ENCODE measurements around the gene ZDHHC19.
"Not testable (repeated sequence)": the region's sequence is repeated elsewhere in the genome, so short reads cannot be mapped to it uniquely, and the experiment has no call there.

ZDHHC19 gene, protein sequence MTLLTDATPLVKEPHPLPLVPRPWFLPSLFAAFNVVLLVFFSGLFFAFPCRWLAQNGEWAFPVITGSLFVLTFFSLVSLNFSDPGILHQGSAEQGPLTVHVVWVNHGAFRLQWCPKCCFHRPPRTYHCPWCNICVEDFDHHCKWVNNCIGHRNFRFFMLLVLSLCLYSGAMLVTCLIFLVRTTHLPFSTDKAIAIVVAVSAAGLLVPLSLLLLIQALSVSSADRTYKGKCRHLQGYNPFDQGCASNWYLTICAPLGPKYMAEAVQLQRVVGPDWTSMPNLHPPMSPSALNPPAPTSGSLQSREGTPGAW

DNA sequence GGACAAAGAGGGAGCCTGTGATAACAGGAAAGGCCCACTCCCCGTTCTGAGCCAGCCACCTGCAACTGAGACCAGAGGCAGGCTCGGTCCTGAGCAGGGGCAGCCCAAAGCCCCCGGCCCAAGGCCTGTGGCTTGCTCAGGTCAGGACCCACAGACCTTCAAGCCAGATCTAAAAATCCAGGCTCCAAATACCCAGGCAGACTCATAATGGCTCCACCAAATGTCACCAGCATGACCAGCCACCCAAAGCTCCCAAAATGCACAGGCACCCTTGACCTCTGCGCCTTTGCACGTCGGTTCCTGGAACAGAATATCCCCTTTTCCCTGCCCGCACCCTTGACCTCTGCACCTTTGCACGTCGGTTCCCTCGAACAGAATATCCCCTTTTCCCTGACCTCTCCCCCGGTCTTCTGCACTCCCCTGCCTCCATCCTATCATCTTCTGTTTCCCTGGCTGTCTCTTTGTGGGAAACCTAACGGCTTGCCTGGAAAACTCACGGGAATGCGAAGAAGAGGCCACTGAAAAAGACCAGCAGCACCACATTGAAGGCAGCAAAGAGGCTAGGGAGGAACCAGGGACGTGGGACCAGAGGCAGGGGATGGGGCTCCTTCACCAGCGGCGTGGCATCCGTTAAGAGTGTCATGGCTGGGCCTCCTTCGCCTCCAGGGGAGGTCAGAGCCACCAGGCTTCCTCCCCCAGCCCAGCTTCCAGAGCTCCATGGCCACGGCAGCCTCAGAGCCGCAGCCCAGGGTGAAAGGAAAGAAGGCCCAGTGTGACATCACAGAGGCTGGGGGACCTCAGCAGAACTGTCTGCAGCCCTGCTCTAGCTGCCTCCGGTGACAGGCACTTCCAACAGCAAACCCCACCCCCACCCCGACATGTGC, at the start of gene ZDHHC19:
TSS of gene ZDHHC19 (minus strand) at position 728 of the 884 bp plus-strand sequence. CDS start at position 643, 85 bp downstream.
- DNase-seq = no peak

- no peak for DNase-seq
Measured at GRCh38 chr3:196260784-196261183, 49.6 kb upstream of the ZDHHC19 start.

DNA sequence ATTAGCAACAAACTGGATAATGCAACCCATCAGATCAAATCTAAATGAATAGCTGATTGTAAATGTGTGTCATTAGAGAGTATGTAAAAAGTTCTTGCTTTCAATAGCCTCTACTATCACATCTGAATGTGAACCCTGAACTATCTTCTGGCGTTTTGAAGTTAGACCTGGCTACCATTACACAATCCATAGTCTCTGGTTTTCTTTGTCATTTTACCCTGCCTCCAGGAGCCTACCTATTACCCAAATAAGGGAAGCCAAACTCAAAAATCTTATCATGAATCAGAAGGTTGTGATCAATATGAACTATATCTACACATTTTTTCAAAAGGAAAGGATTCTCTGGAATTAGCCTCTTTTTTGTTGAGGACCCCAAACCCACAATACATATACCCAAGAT, 44.6 kb upstream of the ZDHHC19 start:
- no peak for DNase-seq

GRCh38 chr3:196254376-196255283, 43.4 kb upstream of the ZDHHC19 start:
- DNase-seq = no peak

DNA sequence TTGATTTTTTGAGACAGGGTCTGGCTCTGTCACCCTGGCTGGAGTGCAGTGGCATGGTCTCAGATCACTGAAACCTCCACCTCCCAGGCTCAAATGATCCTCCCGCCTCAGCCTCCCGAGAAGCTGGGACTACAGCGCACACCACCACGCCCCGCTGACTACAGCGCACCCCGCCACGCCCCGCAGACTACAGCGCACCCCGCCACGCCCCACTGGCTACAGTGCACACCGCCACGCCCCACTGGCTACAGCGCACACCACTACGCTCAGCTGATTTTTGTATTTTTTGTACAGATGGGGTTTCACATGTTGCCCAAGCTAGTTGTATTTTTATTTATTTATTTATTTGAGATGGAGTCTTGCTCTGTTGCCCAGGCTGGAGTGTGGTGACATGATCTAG, 40.7 kb upstream of the ZDHHC19 start:
- DNase-seq = no peak

DNA sequence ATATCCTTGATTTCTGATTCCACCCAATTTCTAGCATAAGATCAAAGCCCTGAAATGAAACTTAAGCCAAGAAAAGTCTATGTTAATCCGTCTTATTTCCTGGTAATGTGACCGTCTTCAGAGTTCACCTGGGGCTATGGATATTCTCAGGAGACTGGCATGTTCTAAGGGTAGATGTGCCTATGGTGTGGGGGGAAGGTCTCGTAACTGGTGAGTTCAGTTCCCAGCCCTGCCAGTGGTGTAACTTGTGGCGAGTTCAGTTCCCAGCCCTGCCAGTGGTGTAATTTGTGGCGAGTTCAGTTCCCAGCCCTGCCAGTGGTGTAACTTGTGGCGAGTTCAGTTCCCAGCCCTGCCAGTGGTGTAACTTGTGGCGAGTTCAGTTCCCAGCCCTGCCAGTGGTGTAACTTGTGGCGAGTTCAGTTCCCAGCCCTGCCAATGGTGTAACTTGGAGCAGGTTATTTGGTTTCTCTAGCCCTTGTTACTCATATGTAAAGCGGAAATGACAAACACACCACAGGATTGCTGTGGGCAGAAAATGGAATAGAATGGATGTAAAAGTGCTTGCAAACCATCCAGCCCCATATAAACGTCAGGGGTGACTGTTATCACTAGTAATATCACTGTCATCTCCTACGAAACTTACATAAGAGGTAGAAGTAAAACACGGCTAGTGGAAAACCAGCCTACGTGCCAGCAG, 35.6 kb upstream of the ZDHHC19 start:
- DNase-seq = no peak

- DNase-seq = not testable (repeated sequence)
Measured at GRCh38 chr3:196244166-196244565, 33.0 kb upstream of the ZDHHC19 start.

DNA sequence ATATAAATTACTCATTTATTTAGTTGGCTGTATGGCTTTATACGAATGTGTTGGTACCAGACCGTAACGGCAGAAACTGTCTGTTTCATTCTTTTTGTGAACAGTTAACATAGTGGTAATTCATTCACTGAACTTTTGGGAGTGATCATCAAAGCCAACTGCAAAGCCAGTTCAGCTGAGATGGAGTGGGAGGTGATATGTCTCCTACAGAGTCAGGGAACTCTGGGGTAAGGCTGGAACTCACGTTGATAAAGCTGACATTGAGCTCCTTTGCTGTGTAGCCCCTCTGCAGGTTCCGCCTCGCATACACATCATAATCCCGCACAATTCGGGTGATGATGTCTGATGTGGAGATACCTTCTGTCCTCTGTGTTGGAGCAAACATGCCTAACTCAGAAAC, 30.5 kb upstream of the ZDHHC19 start:
- no peak for DNase-seq

- DNase-seq = no peak
Measured at GRCh38 chr3:196240424-196240823, 29.2 kb upstream of the ZDHHC19 start.

- no peak for DNase-seq
Measured at GRCh38 chr3:196238612-196239560, 27.7 kb upstream of the ZDHHC19 start.

DNA sequence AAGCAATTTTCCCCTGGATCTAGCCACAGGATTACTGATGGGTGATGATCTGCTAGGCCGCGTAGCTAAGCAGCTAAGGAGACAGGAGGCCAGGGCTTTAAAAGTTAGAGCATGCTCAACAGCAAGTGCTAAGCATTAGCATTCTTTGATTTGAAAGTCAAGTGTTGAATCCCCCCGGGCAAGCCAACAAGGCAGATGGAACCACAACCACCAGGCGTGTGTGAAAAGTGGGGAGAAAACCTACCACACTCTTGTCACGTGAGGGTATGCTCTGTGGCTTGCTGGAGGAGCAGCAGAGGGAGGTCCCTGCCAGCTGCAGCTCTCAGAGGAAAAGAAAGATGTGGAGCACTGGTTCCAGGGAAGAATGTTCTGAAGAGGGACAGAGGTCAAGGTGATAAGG, 26.0 kb upstream of the ZDHHC19 start:
- DNase-seq = no peak

DNA sequence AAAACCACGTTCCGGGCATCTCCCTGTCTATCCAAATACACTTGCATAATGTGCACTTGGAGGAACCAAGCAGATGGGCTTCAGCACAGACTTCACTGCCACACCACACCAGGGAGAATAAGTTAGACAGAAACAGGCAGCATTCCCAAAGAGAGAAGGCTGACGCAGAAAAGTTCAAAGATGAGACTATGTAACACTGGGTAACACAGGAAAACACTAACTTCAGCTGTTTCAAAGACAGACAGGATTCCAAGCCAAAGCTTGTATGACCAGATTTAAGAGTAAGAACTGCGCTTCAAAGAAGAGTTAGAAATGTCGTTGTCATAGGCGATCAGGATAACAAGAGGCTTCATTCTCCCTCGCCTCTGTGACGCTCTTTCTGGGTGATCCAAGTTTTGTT, 25.0 kb upstream of the ZDHHC19 start:
- DNase-seq = no peak

DNA sequence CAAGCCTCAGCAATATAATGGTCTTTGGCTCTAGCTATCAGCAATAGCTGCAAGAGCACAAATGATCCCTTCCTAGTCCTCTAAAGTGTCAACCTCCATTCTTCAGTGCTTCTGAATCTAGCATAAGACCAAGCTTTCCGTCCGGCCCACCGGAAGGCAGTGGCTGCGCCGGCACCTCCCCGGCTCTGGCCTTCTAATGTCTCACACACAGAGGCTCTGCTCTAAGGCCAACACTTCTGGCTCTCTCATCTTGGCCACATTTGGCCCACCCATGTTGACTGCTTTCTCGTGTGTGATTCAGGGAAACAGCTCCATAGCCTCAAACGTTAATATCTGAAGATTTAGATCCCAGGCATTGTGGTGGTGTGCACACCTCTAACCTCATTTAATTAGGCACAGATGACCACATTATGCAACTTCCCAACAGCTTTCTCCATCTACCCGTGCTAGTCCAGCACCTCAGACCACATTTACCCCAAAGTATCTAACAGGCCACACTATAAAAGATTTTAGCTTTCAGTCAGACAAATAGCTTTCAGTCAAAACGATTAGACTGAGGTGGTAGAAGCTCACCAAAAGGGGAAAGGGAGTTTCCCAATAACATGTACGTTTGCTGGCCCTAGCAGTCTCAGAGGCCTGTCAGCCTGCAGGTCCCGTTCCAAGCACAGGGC, 24.4 kb upstream of the ZDHHC19 start:
- DNase-seq = no peak

DNA sequence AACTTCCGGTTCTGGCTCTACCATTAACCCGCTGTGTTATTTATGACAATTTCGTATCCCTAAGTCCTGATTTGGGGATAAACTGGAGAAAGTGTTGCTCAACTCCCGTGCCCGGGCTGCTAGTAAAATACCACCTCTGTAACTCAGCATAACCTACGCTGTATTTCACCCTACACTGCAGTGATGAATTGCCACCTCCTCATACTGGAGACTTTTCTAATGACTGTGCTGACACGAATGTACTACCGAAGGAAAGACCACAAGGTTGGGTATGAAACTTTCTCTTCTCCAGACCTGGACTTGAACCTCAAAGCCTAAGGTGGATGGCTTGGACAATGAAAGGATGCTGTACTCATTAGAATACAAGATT, 21.7 kb upstream of the ZDHHC19 start:
- no peak for DNase-seq

DNA sequence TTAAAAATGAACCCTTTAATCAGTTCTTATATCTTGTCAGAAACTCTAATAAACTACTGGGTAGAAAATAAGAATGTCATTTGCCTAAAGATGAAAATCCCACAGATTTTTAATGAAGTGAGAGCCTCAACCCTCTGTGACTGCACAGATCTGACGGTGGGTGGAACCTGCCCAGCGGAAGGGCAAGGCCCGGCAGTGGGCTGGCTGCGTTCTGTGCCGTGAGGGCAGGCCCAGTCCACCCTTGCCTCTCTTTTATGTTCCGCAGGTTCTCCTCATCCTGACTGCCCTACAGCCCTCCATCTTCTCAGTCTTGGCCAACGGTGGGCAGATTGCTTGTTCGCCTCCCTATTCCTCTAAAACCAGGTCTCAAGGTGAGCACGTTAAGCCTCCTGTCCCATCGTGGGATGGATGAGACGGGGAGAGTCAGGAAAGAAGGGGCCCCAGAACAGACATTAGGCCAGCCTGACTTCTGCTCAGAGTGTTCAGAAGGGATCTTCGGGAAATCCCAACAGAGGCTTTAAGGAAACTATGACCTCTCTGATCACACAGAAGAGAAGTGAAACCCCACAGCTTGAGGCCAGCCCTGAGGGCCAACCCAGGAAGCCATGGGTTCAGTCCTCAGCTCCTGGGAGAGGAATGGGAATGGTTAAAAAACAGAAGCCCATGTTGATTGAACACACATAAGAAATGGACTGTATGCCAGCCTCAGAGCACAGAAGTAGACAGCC, 21.1 kb upstream of the ZDHHC19 start:
- no peak for DNase-seq

DNA sequence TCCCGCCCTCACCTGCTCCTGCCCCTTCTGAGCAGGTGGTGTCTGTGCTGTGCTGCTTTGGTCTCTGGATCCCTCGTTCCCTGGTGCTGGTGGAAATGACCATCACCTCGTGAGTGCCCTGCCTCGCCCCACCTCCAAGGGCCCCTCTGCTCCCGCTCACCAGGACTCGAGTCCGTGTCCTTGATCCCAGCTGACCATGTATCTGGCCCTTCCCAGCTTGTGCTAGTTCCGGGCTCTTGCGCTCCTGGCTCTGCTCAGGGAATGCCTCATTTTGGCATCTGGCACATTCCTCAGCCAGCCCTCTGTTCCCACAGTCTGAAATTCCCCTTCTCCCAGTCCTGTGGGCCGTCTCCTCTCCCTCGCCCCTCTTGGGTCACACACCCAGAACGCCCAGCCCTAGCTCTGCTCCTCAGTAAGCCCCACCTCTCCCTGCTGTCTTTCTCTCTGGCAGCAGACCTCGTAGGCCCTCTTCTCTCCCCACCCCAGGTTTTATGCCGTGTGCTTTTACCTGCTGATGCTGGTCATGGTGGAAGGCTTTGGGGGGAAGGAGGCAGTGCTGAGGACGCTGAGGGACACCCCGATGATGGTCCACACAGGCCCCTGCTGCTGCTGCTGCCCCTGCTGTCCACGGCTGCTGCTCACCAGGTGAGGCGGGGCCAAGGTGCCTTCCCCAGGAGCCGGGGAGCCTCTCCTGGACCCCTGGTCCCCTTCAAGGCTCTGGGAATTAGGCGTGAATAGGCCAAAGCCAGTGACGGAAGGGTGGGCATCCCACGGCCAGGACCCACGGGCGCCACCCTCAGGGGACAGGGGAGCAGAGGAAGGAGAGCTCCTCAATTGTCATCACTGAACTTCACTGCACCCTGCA, 16.7 kb upstream of the ZDHHC19 start:
- DNase-seq = no peak

DNA sequence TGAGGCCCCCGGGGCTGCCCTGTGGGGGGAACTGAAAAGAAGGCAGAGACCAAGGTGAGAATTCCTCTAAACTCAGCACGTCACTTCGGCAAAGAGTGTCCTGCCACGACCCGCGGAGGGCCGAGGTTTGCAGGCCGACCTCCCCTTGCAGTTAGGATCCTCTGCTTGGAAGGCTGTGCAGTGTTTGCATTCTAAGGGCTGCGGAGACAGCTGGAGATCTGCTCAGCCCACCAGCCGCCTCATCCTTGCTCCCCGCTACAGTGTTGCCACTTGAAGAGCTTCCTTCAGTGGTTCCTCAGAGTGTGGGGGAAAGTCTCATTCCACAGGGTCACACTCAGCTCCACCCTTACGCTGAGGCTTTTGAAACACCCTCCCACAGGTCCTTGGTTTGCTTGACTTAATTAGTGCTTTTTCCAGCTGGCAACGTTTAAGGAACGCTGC, 15.9 kb upstream of the ZDHHC19 start:
- no peak for DNase-seq

DNA sequence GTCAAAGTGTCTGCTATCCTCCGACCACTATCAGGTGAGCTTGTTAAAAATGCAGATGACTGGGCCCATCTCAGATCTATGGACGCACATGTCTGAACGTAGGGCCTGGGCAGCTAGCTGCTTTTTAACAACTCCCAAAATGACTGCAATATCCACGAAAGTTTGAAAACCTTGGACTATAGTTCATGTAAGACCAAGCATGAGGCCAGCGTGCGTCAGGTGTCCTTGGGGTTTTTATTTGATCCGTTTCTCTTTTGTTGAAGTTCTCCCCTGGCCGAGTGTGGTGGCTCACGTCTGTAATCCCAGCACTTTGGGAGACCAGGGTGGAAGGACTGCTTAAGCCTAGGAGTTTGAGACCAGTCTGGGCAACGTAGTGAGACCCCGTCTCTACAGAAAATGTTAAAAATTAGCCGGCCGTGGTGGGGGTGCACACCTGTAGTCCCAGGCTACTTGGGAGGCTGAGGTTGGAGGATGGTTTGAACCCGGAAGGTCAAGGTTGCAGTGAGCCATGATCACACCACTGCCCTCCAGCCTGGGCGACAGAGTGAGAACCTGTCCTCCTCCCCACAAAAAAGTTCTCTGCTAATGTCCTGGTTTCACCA, 14.7 kb upstream of the ZDHHC19 start:
- DNase-seq = no peak

GRCh38 chr3:196225086-196225485, 13.9 kb upstream of the ZDHHC19 start:
- DNase-seq = no peak
